GM10248 (cell line): ENCODE data around the gene CHCHD6.

ENCODE experiments used
- CTCF ChIA-PET: fragments of 300-600 bp; sonication (Branson Sonifier 250); formaldehyde crosslinking; extraction: SDS; loops from one replicate; lab custom pipeline; 2021; ENCODE audit warnings: antibody characterized with exemption; lab: Yijun Ruan, JAX
- POLR2A ChIA-PET: fragments of 350-650 bp; sonication (Branson Sonifier 250); formaldehyde crosslinking; extraction: SDS; loops from one replicate; lab custom pipeline; 2020; ENCODE audit warnings: antibody characterized with exemption; lab: Yijun Ruan, JAX
- DNase-seq: peaks from one replicate; pipeline ENCODE4 v3.0.0; 2012; ENCODE audit errors: extremely low spot score
- CTCF ChIP-seq: IDR thresholded peaks from 2 replicates; pipeline ENCODE4 v1.5.1; 2012; ENCODE audit warnings: mild to moderate bottlenecking, low read depth; ENCODE audit errors: extremely low read depth, missing control alignments, control extremely low read depth

CHCHD6 gene

DNA sequence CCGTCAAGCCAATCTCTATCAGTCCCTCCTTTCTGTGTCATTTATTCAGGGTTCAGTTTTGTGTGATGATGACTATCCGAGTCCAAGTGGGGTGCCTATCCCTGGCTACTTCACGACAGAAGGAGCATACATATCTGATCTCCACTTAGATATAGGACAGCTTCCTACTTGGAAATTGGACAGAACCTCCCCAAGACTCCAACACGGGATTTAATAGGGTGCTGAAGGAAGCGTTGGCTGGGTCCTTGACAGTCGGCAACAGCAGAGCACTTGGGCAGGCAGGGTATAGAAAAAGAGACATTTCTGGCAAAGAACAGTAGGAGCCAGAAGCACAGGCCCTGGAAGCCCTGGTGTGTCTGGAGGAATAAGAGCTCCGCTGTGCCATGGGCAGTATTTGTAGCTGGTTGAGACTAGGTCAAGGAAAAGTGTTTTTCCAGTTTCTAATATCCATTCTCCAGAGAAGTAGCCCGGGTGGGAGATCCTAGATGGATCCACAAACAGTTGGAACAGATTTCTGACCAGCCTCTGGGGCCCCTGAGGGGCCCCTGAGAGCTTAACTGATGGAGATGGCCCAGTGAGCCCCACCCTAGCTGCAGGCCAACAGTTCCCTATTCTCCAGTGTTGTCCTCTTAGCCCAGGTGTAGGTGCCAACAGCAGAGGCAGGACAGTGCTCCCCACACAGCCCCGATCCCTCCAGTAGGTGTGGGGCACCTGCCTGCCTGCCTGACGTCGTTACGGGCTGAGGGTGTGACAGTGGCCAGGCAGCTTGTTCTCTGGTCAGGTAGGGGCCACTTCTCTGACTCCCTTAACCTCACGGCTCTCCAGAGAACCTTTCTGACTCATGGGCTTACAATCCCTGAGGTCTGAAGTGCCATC is 130.8 kb downstream of the CHCHD6 start:
- TF ChIP-seq CTCF: no peak
- CTCF ChIA-PET: no interaction called here
- POLR2A ChIA-PET: no interaction called here
- no peak for DNase-seq

GRCh38 chr3:126835472-126836219 is 131.6 kb downstream of the CHCHD6 start:
- no peak for DNase-seq
- CTCF ChIA-PET: interaction anchor here (1.0 kb wide), 1 partner anchor 13 kb away, joined by 3 read pairs; no protein-coding TSS in a partner anchor
- POLR2A ChIA-PET: no interaction called here
- no peak for TF ChIP-seq CTCF

DNA sequence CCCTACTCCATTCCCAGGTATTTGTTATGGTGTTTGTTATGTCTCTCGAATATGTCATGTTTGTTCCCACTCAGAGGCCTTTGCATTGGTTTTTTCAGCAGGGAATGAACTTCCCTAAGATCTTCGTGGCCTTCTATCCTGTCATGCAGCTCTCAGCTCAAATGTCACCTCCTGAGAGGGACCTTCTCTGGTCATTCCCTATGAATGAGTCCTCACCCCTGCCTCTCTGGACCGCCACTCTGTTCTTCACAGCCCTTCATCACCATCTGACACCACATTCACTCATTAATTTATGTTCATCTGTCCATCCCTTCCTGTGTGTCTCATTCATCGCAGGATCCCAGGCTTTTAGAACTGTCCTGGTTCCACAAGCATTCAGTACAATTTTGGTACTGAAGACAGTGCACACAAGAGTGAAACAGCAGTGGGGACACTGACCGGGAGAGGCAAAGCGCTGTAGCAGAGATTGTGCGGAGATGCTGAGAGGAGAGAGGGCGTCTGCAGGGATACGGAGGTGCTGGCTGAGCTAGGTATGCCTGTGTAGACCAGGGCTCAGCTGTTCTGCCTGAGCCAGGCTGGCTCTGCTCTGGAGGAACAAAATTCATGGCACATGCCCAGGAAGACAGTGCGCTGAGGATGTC is 132.3 kb downstream of the CHCHD6 start:
- ChIA-PET POLR2A (no interaction called here), CTCF (interaction anchor here (1.0 kb wide), 1 partner anchor 14 kb away, joined by 3 read pairs; no protein-coding TSS in a partner anchor)
- DNase-seq: no peak
- no peak for TF ChIP-seq CTCF

DNA sequence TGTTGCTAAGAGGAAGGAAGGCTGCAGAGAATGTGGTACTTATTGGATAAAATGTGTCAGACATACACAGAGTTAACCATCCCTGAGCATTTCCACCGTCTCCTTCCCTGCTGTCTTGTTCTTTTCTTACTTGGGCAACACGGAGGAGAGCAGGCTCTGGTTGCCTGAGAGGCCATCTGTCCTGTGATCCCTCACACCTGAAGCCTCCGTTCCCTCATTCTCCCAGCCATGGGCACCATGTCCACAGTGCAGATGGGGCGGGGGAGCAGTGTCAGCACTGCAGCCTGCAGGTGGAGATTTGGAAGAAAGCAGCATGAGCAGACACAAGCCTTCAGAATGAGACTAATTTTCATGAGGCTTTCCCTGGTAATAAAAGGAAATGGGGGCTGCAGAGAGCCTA is 133.7 kb downstream of the CHCHD6 start:
- TF ChIP-seq CTCF: no peak
- no peak for DNase-seq
- ChIA-PET CTCF (interaction anchor here (1.3 kb wide), 1 partner anchor 13 kb away, joined by 3 read pairs; no protein-coding TSS in a partner anchor), POLR2A (no interaction called here)

DNA sequence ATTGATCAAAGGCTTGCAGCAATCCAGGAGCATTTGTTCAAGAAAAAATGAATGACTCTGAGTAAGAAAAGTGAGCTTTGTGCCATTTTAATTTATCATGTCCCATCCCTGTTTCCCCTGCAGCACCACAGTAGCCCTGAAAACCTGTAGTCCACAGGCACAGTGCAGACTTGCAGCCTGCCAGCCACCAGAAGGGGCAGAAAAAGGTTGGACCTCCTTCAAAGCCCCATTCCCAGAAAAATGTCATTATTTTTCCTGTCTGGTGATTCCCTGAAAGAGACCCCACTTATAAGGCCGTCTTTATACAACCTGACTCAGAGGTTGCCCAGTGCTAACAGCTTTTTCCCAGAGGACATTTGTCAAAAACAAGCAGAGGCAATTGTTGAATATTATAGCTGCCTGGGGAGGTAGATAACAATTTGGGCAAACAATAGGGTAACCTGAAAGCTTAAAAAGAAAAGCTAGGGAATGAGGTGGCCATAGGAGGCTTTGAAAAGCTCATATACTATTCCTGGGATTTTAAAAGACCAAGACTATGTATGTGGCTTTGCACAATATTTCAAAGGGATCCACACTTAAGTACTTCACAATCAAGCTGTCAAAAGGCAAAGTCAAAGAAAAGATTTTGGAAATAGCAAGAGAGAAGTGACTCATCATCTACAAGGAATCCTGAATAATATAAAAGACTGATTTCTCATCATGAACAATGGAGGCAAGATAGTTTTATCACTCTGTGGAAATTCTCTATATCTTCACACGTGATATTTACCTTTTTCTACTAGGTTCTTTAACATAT is 142.1 kb downstream of the CHCHD6 start:
- POLR2A ChIA-PET: no interaction called here
- DNase-seq: no peak
- CTCF ChIA-PET: interaction anchor here (1.1 to 2.9 kb wide), 2 partner anchors 11 to 13 kb away, joined by 3 to 10 read pairs; no protein-coding TSS in a partner anchor
- no peak for TF ChIP-seq CTCF
